Hepatocyte (in vitro differentiated cells): ENCODE measurements around the gene KCNJ14.

Experiments used
- CTCF ChIP-seq: fragments of 200-600 bp; sonication (generic); IDR thresholded peaks from 2 replicates; pipeline ENCODE4 v1.5.1; 2016; ENCODE audit warnings: antibody characterized with exemption, mild to moderate bottlenecking; ENCODE audit not compliant: poor library complexity
- EZH2 ChIP-seq: fragments of 200-600 bp; sonication (generic); IDR thresholded peaks from 2 replicates; pipeline ENCODE4 v1.6.1; 2016; ENCODE audit warnings: antibody characterized with exemption, mild to moderate bottlenecking, borderline replicate concordance
- EZH2phosphoT487 ChIP-seq: fragments of 200-600 bp; sonication (generic); IDR thresholded peaks from one replicate; pipeline ENCODE4 v1.6.1; 2018; ENCODE audit warnings: antibody characterized with exemption, mild to moderate bottlenecking, low read depth, moderate library complexity; ENCODE audit not compliant: unreplicated experiment, severe bottlenecking

GRCh38 chr19:48510421-48511268, 55.3 kb downstream of the KCNJ14 start:
- TF ChIP-seq CTCF (no peak), EZH2 (no peak), EZH2phosphoT487 (no peak)
